ENCODE data around the gene DCK. TPM values are rescaled to one million over a fixed set of nuclear protein-coding genes. Genes with fewer than 3 reads are reported as not detected.

Gene DCK
- total RNA-seq: 10 to 100 TPM; 19.6 to 29.6 TPM

GRCh38 chr4:70993181-70994068 lies at the start of gene DCK:
Gene DCK (plus strand): TSS chr4:70993649. CDS start chr4:70993836, 187 bp downstream.

Other genes starting within 250 kb of the DCK start
- 100 to 1,000 TPM; 105 to 128 TPM for gene GRSF1, start 153.8 kb upstream of the DCK start, total RNA-seq
- gene MOB1B, start 91.3 kb upstream of the DCK start, total RNA-seq: 10 to 100 TPM; 13.4 to 22.0 TPM